ENCODE data around the gene APCDD1L. TPM values are rescaled to one million over a fixed set of nuclear protein-coding genes. Genes with fewer than 3 reads are reported as not detected.

APCDD1L gene
- total RNA-seq, 1 donor from 2014 or later, result 5.1 TPM

- Histone ChIP-seq H3K36me3 (ENCODE audit: control insufficient read depth, insufficient read depth, low read length) (no peaks in the 10 kb centered on the region), H3K27me3 (ENCODE audit: control insufficient read depth, insufficient read depth, low read length) (no peaks in the 10 kb centered on the region), H3K4me3 (ENCODE audit: low read depth, low read length) (no peak overlapping the region)
- DNase-seq (ENCODE audit: low read depth), result no peak
- TF ChIP-seq CTCF (IDR thresholded peaks at IDR 0.05; ENCODE audit: insufficient read depth, low read length, poor library complexity, severe bottlenecking), result no peak
These were observed 36.4 kb upstream of the APCDD1L start for GRCh38 chr20:58551631-58552030.

GRCh38 chr20:58550275-58551059 lies 35.3 kb upstream of the APCDD1L start:
- no peak for DNase-seq (ENCODE audit: low read depth)
- Histone ChIP-seq H3K36me3 (ENCODE audit: control insufficient read depth, insufficient read depth, low read length) (no peaks in the 10 kb centered on the region), H3K4me3 (ENCODE audit: low read depth, low read length) (no peak overlapping the region), H3K27me3 (ENCODE audit: control insufficient read depth, insufficient read depth, low read length) (no peaks in the 10 kb centered on the region)
- TF ChIP-seq CTCF (IDR thresholded peaks at IDR 0.05; ENCODE audit: insufficient read depth, low read length, poor library complexity, severe bottlenecking), result no peak

- no peak for DNase-seq (ENCODE audit: low read depth)
- H3K27me3 ChIP-seq (ENCODE audit: control insufficient read depth, insufficient read depth, low read length), result no peaks in the 10 kb centered on the region
- no peak overlapping the region for H3K4me3 ChIP-seq (ENCODE audit: low read depth, low read length)
- no peaks in the 10 kb centered on the region for H3K36me3 ChIP-seq (ENCODE audit: control insufficient read depth, insufficient read depth, low read length)
- no peak for TF ChIP-seq CTCF (IDR thresholded peaks at IDR 0.05; ENCODE audit: insufficient read depth, low read length, poor library complexity, severe bottlenecking)
These were observed 34.3 kb upstream of the APCDD1L start for GRCh38 chr20:58549231-58550209.

GRCh38 chr20:58547623-58548475 lies 32.6 kb upstream of the APCDD1L start:
- TF ChIP-seq CTCF (IDR thresholded peaks at IDR 0.05; ENCODE audit: insufficient read depth, low read length, poor library complexity, severe bottlenecking), result no peak
- DNase-seq (ENCODE audit: low read depth), result no peak
- Histone ChIP-seq H3K36me3 (ENCODE audit: control insufficient read depth, insufficient read depth, low read length) (no peaks in the 10 kb centered on the region), H3K4me3 (ENCODE audit: low read depth, low read length) (no peak overlapping the region), H3K27me3 (ENCODE audit: control insufficient read depth, insufficient read depth, low read length) (no peaks in the 10 kb centered on the region)

- DNase-seq (ENCODE audit: low read depth), result no peak
- TF ChIP-seq CTCF (IDR thresholded peaks at IDR 0.05; ENCODE audit: insufficient read depth, low read length, poor library complexity, severe bottlenecking), result no peak
These were observed 31.8 kb upstream of the APCDD1L start for GRCh38 chr20:58546756-58547622.

More at GRCh38 chr20:58546756-58547622, 31.8 kb upstream of the APCDD1L start:
- H3K36me3 ChIP-seq (ENCODE audit: control insufficient read depth, insufficient read depth, low read length), result no peaks in the 10 kb centered on the region
- H3K27me3 ChIP-seq (ENCODE audit: control insufficient read depth, insufficient read depth, low read length), result no peaks in the 10 kb centered on the region
- H3K4me3 ChIP-seq (ENCODE audit: low read depth, low read length), result no peak overlapping the region

Data from kidney epithelial cell (primary cell).